NCI-H187 (cell line): Measurements from ENCODE around the gene METTL21C.

Experiments used
- DNase-seq, 2 experiments: peaks; one replicate each; lab custom pipeline; 2025; lab: John Stamatoyannopoulos, UW

METTL21C gene

GRCh38 chr13:102694937-102695336 lies at the start of gene METTL21C:
TSS of gene METTL21C (minus strand) at chr13:102695044. CDS start at chr13:102694498, 546 bp downstream.
- DNase-seq, result no peak

- DNase-seq, result no peak
These were observed 47.7 kb upstream of the METTL21C start for GRCh38 chr13:102742506-102742905.

- DNase-seq, result no peak
These were observed 47.3 kb upstream of the METTL21C start for GRCh38 chr13:102742101-102742500.

GRCh38 chr13:102729560-102730270 lies 34.9 kb upstream of the METTL21C start:
- DNase-seq, result no peak

GRCh38 chr13:102726430-102726829 lies 31.6 kb upstream of the METTL21C start:
- no peak for DNase-seq

GRCh38 chr13:102724923-102725322 lies 30.1 kb upstream of the METTL21C start:
- peak; percentile 31 to 49 for DNase-seq

GRCh38 chr13:102721800-102722231 lies 27.0 kb upstream of the METTL21C start:
- no peak for DNase-seq

GRCh38 chr13:102718746-102719145 lies 23.9 kb upstream of the METTL21C start:
- DNase-seq, result no peak

GRCh38 chr13:102715447-102715846 lies 20.6 kb upstream of the METTL21C start:
- no peak for DNase-seq

GRCh38 chr13:102710261-102710679 lies 15.4 kb upstream of the METTL21C start:
- no peak for DNase-seq

GRCh38 chr13:102709536-102709935 lies 14.7 kb upstream of the METTL21C start:
- no peak for DNase-seq

- DNase-seq, result no peak
These were observed 14.1 kb upstream of the METTL21C start for GRCh38 chr13:102708991-102709390.

- DNase-seq, result no peak
These were observed 13.4 kb upstream of the METTL21C start for GRCh38 chr13:102708211-102708610.

GRCh38 chr13:102707467-102707866 lies 12.6 kb upstream of the METTL21C start:
- DNase-seq, result peak; percentile 48 to 71

GRCh38 chr13:102704238-102705058 lies 9.6 kb upstream of the METTL21C start:
- no peak for DNase-seq

GRCh38 chr13:102703726-102704035 lies 8.8 kb upstream of the METTL21C start:
- no peak for DNase-seq

GRCh38 chr13:102702965-102703725 lies 8.3 kb upstream of the METTL21C start:
- no peak for DNase-seq

- DNase-seq, result no peak
These were observed 6.5 kb upstream of the METTL21C start for GRCh38 chr13:102701331-102701730.

GRCh38 chr13:102700088-102701031 lies 5.5 kb upstream of the METTL21C start:
- DNase-seq, result no peak

- no peak for DNase-seq
These were observed 4.7 kb upstream of the METTL21C start for GRCh38 chr13:102699504-102699903.

GRCh38 chr13:102698649-102698980 lies 3.8 kb upstream of the METTL21C start:
- DNase-seq, result no peak
